Activated CD8-positive, alpha-beta memory T cell treated with anti-CD3 and anti-CD28 coated beads for 36 hours (primary cell): ENCODE data around the gene CBARP. TPM values are rescaled to one million over a fixed set of nuclear protein-coding genes. Genes with fewer than 3 reads are reported as not detected.

Source experiments
- CTCF ChIA-PET: fragments of 350-600 bp; sonication (Branson Sonifier 250); formaldehyde crosslinking; loops from one replicate; lab custom pipeline; 2021; ENCODE audit warnings: antibody characterized with exemption; lab: Charles Lee
- POLR2A ChIA-PET: fragments of 350-600 bp; sonication (Branson Sonifier 250); formaldehyde crosslinking; loops from one replicate; lab custom pipeline; 2021; ENCODE audit warnings: antibody characterized with exemption; lab: Charles Lee
- total RNA-seq, 2 experiments: library from RNA; stranded (reverse); gene quantifications; one replicate each; pipeline ENCODE4 v1.2.3, GENCODE V29; 2021

The CBARP gene
- total RNA-seq, 2 experiments from 2014 or later = 0.95 to 1.1 TPM

DNA sequence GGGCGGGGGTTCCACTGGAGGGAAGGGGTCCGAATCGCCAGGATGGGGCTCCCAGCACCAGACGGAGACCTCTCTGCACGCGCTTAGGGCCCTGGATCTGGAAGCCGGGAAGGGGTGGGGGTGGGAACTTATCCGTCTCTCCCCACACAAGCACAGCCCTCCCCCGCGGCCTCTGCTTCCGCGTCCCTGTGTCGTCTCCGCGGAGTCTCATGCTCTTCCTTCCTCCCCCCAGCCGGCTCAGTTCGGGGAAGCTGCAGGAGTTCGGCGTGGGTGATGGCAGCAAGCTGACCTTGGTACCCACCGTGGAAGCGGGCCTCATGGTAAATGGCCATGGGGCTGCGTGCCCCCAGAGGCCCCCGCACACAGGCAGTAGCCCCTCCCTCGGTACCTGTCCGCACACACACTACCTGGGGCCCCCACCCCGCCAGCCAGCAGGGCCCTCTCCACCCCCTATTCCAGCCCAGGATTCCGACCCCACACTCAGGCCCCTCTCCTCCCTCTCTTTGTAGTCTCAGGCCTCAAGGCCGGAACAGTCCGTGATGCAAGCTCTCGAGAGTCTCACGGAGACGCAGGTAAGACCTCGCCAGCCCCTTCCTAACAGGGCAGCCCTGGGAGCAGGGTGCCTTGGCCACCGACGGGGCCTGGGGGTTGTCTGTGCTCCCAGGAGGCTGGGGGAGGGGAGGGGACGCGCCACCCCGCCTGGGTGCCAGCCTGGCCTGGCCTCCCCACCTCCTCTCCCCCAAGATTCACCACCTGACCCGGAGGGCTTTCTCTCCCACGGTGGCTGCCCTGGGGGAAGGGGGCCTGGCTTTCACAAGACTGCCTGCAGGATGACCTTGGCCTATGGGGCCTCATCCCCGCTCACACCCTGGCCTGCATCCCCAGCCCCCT lies 13.8 kb upstream of the CBARP start:
- POLR2A ChIA-PET = interaction anchor here (0.6 to 3.1 kb wide), 3 partner anchors 10 to 18 kb away, joined by 3 to 17 read pairs (median 4); partner anchors contain the start of genes ATP5F1D and CIRBP
- CTCF ChIA-PET = interaction anchor here (6.5 kb wide), 1 partner anchor 16 kb away, joined by 76 read pairs; the partner anchor contains the start of gene CIRBP

DNA sequence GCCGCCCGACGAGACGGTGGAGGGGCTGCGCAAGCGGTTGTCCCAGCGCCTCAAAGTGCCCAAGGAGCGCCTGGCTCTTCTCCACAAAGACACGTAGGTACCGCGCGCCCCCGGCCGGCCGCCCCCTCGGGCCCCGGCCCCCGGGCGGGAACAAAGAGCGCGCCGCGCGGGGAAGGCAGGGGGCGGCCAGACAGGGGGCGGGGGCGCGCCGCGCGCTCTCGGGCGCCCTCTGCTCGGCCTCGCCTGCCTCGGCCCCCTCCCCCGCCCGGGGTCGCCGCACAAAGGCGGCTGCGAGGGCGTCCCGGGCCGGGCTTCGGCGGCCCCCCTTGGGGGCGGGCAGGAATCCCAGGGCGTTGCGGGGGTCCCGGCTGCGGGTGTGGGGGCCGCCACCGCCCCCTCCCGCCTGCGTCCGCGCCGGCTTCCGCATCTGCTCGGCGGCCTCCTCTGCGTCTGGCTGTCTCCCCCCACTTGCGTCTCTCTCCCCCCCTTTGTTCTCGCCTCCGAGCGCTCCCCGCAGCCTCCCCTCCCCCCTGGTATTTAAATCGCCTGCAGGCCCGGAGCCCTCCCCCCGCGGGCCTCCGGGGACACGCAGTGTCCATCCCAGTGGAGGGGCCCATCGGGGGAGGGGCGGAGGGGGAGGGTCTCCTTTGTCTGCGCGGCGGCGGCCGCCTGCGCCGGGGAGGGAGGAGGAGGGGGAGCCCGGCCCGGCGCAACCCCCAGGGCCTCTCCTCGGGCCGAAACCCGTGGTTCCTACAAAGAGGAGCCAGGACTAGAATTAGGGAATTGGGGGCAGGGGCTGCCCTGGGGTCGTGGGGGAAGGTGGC lies 12.8 kb upstream of the CBARP start:
- ChIA-PET CTCF (interaction anchor here (6.5 kb wide), 1 partner anchor 17 kb away, joined by 76 read pairs; the partner anchor contains the start of gene CIRBP), POLR2A (interaction anchor here (0.7 to 3.1 kb wide), 4 partner anchors 9 to 19 kb away, joined by 3 to 17 read pairs (median 4); partner anchors contain the start of gene CIRBP)

DNA sequence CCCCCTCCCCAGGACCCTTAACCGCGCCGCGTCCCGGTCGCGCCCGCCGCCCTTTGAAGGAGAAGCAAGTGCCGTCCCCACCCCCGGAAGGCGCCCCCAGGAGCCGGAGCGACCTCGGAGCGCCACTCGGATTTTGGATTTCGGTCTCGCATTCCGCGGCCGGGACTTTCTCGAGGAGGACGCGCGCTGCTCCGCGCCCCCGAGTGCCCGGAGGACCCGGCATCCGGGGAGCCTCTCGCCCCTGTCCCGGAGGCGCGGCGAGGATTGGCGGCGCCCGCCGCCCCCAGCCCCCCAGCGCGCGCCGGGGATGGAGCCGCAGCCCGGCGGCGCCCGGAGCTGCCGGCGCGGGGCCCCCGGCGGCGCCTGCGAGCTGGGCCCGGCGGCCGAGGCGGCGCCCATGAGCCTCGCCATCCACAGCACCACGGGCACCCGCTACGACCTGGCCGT lies 12.2 kb upstream of the CBARP start:
- ChIA-PET POLR2A (interaction anchor here (0.7 to 0.9 kb wide), 2 partner anchors 10 to 19 kb away, joined by 3 to 4 read pairs; partner anchors contain the start of gene CIRBP), CTCF (no interaction called here)

DNA sequence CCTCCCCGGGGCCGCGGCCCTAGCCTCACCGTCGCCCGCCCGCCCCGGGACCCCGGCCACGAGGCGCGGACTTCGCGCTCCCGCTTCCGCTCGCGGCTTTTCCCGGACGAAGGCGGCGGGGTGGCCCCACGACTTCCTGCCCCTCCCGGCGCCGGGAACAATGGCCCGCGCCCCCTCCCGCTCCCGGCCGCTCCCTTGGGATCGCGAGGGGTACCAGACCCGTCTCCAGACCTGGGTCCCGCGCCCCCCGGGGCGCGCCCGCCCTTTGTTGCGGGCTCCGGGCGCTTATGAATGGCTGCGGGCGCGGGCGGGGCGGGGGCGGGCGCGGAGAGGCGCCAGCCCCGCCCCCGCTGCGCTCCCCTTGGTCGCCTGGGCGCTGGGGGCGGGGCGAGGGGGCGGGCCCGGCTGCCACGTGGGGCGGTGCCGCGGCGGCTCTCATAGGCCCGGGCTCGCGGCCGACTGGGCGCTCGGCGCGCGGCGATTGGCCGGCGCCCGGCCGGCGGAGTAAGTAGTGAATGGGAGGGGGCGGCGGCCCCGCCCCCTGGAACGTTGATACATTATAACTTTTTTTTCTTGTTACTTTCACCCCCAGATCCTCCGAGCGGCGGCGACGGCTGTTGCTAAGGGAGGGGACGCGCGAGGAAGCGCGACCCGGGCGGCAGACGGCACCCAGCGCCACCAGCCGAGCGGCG lies 11.6 kb upstream of the CBARP start:
- CTCF ChIA-PET = interaction anchor here (0.6 kb wide), 1 partner anchor 17 kb away, joined by 3 read pairs; no protein-coding TSS in a partner anchor
- POLR2A ChIA-PET = interaction anchor here (0.7 to 1.0 kb wide), 4 partner anchors 10 to 20 kb away, joined by 3 to 5 read pairs (median 4); partner anchors contain the start of gene CIRBP

DNA sequence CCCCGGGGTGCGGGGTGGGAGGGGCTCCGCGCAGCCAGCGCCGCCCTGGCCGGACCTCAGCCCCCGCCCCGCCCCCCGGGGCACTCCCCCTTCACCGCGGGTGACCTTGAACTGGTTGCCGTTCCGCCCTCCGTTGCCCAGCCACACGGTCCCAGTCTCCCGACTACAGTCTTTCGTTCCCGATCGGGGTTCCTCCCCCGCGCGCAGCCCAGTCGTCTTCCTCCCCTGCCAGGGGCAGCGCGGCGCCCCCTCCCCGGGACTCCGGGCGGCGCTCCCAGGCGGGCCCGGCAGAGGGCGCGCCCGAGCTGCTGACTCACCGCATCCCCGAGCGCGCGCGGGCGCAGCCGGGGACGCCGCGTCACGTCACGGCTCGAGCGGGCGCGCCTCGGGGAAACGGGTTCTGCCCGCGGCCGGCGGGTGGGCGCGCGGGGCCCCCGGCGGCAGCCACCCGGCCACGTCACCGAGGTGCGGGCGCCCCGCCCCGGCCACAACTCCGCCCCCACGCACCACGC lies 11.0 kb upstream of the CBARP start:
- CTCF ChIA-PET = interaction anchor here (0.6 kb wide), 1 partner anchor 18 kb away, joined by 3 read pairs; no protein-coding TSS in a partner anchor
- POLR2A ChIA-PET = interaction anchor here (1.0 kb wide), 2 partner anchors 18 to 20 kb away, joined by 3 to 5 read pairs; partner anchors contain the start of gene CIRBP

DNA sequence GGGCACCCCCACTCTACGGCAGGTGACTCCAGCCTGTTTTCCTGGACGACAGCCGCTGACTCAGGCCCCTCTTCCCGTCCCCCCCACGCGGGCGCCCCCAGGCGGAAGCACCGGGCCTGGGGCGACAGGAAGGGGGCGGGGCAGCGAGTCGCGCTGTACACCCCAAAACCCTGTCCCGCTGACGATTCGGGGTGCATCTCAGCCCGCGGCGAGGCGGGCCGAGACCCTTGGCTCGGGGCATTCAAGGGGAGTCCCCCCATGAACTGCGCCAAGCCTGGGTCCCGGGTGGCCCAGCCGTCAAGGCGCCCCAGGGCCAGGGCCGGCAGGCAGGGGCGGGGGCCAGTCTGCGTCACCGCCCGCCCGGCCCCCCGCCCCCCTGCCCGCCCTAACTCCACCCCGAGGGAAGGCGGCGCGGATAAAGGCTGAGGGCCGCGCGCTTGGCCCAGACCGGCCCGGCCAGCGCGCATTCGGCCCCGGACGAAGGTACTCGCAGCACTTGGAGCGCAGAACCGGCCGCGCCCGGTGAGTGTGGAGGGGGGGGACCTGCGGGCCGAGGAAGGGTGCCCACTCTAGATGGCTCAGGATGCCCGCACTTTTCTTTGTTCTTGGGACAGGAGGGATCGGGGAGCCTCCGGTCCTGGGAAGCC lies 10.5 kb upstream of the CBARP start, which contains the start of gene MIDN:
Gene MIDN (plus strand): TSS at position 445 of the 647 bp plus-strand sequence. CDS start 1,714 bp downstream, outside the sequence.
- CTCF ChIA-PET = no interaction called here

DNA sequence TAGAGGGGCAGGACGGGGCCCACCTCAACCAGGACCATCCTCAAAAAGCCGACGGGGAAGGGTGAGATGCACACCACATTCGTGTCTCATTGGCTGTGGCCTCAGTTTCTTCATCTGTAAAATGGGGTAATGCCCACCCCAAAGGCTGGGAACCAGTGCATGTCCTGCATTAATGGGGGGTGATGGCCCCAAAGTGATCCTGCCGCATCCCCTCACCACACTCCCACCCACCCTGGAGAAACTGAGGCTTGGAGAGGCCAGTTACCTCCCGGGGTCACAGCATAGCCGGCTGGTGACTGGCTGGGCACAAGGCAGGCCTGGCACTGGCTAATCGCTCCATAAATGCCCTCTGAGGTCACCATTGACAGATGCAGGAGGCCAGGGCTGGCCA lies 9.9 kb upstream of the CBARP start:
- CTCF ChIA-PET = interaction anchor here (7.5 kb wide), 1 partner anchor 14 kb away, joined by 373 read pairs; the partner anchor contains the start of gene CIRBP
- POLR2A ChIA-PET = interaction anchor here (0.6 kb wide), 1 partner anchor 19 kb away, joined by 3 read pairs; no protein-coding TSS in a partner anchor

More for the DNA sequence above, 10.5 kb upstream of the CBARP start, which contains the start of gene MIDN:
- POLR2A ChIA-PET = interaction anchor here (1.0 kb wide), 2 partner anchors 18 to 21 kb away, joined by 3 to 5 read pairs; partner anchors contain the start of gene CIRBP

DNA sequence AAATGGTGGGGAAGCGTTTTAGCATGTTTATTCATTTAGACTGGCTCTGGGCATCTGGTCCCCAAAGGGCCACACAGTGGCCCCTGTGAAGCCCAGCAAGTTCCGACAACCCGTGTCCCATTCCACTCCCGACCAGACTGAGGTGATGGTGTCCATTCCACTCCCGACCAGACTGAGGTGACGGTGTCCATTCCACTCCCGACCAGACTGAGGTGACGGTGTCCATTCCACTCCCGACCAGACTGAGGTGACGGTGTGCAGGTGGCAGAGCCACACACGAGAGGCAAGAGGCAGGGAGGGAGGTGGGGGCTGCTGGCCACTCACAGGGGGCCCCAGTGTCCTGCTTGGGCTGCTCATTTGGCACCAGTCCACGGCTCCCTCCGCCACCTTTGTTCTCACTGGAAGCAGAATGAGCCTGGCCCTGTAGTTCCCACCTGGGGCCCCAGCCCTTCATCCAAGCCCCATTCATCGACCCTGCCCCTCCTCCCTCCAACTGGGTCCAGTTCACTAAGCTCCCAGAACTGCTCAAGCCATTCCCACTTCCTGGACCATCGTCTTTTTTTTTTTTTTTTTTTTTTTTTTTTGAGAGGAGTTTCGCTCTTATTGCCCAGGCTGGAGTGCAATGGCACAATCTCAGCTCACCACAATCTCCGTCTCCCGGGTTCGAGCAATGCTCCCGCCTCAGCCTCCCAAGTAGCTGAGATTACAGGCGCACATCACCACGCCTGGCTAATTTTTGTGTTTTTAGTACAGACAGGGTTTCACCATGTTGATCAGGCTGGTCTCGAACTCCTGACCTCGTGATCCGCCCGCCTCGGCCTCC lies 8.7 kb upstream of the CBARP start:
- POLR2A ChIA-PET = interaction anchor here (0.7 to 3.3 kb wide), 2 partner anchors 19 to 23 kb away, joined by 3 to 38 read pairs; partner anchors contain the start of gene CIRBP

DNA sequence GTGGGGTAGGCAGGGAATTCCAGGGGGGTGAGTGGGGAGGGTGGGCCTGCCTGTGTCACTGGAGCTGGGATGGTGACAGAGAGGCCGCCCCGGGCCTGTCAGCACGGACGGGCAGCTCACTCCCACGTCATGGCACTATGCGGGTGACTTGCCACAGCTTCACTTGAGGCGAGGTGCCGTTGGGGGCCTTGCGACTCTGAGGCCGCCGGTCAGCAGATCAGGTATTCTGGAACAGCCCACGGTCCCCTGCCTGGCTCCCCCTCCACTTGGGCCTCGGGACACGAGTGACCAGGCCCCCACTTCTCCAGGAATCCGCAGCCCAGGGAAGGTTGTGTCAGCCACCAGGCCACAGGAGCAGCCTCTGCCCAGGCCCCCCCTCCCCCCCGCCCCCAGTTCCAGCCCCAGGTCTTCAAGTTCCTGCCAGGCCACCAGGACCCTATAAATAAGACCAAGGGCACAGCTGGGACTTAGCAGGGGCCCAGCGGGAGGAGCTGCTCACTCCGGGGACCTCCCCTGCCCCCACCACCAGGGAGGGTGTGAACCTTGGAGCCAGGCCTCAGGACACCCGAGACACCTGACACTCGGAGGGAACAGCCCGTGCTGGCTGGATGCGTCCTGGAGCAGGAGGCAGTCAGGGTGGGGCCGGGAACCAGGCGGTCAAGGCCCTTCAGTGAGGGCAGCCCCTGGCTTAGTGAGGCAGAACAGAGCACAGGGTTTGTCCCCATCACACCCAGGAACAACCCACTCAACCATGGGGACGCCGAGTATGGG lies 7.9 kb upstream of the CBARP start:
- ChIA-PET POLR2A (interaction anchor here (0.6 to 3.3 kb wide), 3 partner anchors 16 to 232 kb away, joined by 3 to 38 read pairs (median 4); partner anchors contain the start of gene CIRBP), CTCF (interaction anchor here (1.8 to 7.5 kb wide), 4 partner anchors 16 to 219 kb away, joined by 4 to 373 read pairs (median 18); partner anchors contain the start of gene CIRBP)

More for the DNA sequence above, 8.7 kb upstream of the CBARP start:
- CTCF ChIA-PET = interaction anchor here (0.6 to 7.5 kb wide), 3 partner anchors 15 to 171 kb away, joined by 3 to 373 read pairs (median 4); partner anchors contain the start of gene CIRBP

DNA sequence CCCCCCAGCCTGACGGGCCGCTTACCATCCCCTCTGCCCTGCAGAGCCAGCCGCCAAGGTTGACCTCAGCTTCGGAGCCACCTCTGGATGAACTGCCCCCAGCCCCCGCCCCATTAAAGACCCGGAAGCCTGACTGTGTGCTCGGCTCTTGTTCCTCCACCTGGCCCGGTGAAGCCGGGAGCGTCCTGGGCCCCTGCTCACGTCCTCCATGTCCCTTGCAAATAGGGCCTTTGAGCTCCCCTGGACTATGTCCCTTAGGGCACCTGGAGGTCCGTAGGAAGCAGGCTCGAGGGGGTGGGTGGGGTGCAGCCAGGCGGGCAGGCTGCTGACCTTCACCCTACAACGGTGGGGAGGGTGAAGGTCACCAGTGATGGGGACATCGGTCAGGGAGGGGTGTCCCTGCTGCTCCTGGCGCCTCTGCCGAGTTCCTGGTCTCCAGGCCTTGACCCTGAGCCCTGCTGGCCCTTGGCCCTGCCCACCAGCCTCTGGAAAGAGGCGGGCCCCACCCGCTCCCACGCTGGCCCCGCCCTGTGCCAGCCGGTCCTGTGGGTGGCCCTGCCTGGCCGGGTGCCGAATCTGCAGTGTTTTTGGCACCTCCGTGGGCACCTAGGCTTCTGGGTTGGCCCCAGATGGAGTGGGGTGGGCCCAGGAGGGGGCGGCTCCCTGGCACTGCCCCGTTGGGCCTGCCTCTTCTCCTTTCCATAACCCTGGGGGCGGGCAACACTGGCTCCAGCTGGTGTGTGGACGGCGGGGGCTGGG lies 7.1 kb upstream of the CBARP start:
- ChIA-PET POLR2A (interaction anchor here (0.6 to 3.3 kb wide), 8 partner anchors 8 to 261 kb away, joined by 3 to 47 read pairs (median 5); partner anchors contain the start of genes CIRBP and WDR18), CTCF (interaction anchor here (0.6 to 7.5 kb wide), 32 partner anchors 16 to 329 kb away, joined by 3 to 373 read pairs (median 4); partner anchors contain the start of genes CIRBP, FAM174C and WDR18)

DNA sequence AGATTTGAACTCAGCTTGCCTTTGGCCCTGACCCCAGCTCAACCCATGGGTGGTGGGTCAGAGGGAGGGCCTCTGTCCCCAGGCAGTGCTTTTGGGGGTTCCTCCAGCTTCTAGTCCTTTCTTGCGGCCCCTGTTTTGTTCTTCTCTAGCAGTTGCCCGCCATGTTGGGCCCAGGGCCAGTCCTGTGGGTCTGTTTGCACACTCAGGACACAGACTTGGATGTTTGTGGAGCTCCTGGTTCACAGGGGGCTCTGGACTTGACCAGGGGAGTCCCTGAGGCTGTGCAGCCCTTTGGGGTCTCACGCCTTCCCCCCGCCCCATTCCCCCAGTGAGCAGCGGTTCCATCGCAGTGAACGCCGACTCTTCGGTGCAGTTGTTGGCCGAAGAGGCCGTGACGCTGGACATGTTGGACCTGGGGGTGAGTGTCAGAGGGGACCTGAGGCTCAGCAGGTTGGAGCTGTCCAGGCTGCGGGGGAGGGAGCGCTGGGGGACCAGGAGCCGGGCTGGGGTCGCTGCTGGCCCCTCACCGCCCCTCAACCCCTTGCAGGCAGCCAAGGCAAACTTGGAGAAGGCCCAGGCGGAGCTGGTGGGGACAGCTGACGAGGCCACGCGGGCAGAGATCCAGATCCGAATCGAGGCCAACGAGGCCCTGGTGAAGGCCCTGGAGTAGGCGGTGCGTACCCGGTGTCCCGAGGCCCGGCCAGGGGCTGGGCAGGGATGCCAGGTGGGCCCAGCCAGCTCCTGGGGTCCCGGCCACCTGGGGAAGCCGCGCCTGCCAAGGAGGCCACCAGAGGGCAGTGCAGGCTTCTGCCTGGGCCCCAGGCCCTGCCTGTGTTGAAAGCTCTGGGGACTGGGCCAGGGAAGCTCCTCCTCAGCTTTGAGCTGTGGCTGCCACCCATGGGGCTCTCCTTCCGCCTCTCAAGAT lies 6.2 kb upstream of the CBARP start:
- ChIA-PET POLR2A (interaction anchor here (1.1 to 3.3 kb wide), 7 partner anchors 9 to 260 kb away, joined by 4 to 47 read pairs (median 5); partner anchors contain the start of genes CIRBP and WDR18), CTCF (interaction anchor here (0.6 to 7.5 kb wide), 37 partner anchors 12 to 328 kb away, joined by 3 to 373 read pairs (median 4); partner anchors contain the start of genes CIRBP, FAM174C and WDR18)

DNA sequence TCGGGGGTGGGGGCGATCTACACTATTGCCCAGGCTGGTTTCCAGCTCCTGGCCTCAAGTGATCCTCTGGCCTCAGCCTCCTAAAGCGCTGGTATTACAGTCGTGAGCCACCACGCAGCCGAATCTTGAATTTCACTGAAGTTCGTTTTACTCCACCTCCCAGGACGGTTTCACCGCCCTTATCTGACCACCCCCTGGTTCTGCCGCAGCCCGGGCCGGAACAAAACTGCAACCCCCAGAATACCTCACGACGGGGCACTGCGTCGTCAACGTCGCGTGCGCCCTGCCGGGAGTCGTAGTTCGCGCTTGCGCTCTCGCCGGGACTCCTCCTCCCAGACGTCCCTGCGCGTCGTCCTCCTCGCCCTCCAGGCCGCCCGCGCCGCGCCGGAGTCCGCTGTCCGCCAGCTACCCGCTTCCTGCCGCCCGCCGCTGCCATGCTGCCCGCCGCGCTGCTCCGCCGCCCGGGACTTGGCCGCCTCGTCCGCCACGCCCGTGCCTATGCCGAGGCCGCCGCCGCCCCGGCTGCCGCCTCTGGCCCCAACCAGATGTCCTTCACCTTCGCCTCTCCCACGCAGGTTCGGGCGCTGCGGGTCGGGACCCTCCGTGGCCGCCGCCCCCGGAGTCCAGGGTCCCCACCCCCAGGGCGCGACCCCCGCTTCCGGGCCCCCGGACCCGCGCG lies 3.8 kb upstream of the CBARP start, which contains the start of gene ATP5F1D:
Gene ATP5F1D (plus strand): TSS at position 335 of the 679 bp plus-strand sequence. CDS start 100 bp downstream, at position 435.
- POLR2A ChIA-PET = interaction anchor here (0.6 to 1.6 kb wide), 8 partner anchors 10 to 317 kb away, joined by 3 to 15 read pairs (median 4); partner anchors contain the start of genes CIRBP and RNU6-2
- CTCF ChIA-PET = interaction anchor here (0.6 to 7.5 kb wide), 8 partner anchors 19 to 259 kb away, joined by 3 to 373 read pairs (median 4); partner anchors contain the start of genes CIRBP and WDR18
